ENCODE data around the gene MAPK8IP3.

Gene MAPK8IP3, protein sequence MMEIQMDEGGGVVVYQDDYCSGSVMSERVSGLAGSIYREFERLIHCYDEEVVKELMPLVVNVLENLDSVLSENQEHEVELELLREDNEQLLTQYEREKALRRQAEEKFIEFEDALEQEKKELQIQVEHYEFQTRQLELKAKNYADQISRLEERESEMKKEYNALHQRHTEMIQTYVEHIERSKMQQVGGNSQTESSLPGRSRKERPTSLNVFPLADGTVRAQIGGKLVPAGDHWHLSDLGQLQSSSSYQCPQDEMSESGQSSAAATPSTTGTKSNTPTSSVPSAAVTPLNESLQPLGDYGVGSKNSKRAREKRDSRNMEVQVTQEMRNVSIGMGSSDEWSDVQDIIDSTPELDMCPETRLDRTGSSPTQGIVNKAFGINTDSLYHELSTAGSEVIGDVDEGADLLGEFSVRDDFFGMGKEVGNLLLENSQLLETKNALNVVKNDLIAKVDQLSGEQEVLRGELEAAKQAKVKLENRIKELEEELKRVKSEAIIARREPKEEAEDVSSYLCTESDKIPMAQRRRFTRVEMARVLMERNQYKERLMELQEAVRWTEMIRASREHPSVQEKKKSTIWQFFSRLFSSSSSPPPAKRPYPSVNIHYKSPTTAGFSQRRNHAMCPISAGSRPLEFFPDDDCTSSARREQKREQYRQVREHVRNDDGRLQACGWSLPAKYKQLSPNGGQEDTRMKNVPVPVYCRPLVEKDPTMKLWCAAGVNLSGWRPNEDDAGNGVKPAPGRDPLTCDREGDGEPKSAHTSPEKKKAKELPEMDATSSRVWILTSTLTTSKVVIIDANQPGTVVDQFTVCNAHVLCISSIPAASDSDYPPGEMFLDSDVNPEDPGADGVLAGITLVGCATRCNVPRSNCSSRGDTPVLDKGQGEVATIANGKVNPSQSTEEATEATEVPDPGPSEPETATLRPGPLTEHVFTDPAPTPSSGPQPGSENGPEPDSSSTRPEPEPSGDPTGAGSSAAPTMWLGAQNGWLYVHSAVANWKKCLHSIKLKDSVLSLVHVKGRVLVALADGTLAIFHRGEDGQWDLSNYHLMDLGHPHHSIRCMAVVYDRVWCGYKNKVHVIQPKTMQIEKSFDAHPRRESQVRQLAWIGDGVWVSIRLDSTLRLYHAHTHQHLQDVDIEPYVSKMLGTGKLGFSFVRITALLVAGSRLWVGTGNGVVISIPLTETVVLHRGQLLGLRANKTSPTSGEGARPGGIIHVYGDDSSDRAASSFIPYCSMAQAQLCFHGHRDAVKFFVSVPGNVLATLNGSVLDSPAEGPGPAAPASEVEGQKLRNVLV (N-terminal part only)

DNA sequence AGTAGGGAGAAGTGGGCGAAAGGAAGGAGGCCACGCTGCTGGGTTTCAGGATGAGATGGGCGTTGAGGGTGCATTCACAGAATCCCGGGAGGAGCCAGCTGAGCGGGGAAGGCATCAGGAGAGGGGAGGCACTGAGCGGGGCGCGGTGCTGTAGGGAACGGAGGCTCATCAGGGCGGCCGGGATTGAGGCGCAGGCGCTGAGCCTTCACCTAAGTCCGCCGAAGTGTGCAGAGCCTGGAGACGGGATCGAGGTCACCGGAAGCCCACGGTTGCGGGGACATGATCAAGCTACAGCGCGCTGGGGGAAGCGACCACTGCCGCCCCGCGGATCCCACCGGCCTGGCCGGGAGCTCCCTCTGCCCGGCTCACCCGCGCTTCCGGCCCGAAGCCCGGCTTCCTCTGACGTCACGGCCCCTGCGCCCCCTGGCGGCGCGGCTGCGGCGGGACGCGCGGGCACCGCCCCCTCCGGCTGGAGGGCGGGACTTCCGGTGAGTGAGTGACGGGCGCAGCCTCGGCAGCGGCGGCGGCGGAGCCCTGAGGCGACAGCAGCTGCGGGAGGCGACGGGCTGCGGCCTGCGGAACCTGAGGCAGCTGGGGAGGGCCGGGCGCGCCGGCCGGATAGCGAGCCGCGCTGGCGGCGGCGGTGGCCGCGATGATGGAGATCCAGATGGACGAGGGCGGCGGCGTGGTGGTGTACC lies at the start of gene MAPK8IP3:
Gene MAPK8IP3, plus strand, starts transcription at position 508 of the 698 bp plus-strand sequence. Its CDS starts 145 bp downstream, at position 653.
- DNase-seq = peak; percentile 91 to 93

- DNase-seq = no peak
Measured at GRCh38 chr16:1656808-1657617, 49.0 kb upstream of the MAPK8IP3 start.

DNA sequence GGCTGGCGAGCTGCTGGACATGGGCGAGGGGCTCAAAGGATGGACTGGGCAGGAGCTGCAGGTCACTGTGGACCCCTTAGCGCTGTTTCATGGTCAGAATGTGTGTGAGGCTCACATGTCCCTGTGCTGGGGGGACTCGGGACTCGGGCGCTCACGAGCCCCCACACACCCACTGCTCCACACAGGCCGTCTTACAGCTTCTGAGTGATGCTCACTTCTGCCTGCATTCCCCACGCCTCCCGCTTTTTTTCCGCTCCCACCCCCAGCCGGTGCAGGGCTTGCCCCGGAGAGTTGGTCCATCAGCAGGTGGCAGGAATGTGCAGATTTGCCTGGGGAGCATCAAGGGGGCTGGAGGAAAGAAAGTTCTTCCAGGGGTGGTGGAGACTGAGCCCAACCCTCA lies 48.2 kb upstream of the MAPK8IP3 start:
- no peak for DNase-seq

GRCh38 chr16:1659031-1659430 lies 47.0 kb upstream of the MAPK8IP3 start:
- no peak for DNase-seq

DNA sequence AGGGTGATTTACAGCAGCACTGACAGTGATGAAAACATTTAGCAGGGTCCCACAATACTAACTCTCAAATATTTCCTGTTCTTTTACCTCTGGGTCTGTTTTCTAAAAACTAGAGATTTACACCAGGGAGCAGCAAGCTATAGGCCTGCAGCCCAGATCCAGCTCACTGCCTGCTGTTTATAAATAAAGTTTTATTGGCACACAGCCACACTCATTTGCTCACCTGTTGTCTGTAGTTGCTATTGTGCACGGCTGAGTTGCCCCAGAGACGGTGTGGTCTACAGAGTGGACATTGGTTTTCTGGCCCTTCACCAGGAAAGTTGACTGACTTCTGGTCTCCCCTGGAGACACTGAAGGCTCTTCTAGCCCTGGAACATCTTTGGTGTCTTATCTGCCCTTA lies 44.2 kb upstream of the MAPK8IP3 start:
- DNase-seq = no peak

- no peak for DNase-seq
Measured at GRCh38 chr16:1662543-1662942, 43.5 kb upstream of the MAPK8IP3 start.

DNA sequence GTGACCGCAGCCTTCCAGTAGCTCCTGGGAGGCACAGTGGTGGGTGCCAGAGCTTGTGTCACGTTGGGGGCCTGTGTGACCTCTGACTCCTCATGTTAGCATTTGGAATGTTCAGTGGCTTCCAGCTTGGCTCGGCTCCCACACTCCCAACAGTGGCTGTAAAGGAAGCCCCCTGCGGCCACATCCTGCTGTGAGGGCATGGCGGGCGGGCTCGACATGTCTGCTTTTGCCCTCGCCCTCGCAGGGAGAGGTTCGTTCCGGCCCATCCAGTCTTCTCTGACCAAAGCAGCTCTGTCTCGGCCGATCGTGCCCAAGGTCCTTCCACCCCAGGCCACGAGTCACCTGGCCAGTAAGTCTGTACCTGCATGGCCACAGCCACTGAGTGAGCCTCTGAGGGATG lies 40.2 kb upstream of the MAPK8IP3 start:
- no peak for DNase-seq

DNA sequence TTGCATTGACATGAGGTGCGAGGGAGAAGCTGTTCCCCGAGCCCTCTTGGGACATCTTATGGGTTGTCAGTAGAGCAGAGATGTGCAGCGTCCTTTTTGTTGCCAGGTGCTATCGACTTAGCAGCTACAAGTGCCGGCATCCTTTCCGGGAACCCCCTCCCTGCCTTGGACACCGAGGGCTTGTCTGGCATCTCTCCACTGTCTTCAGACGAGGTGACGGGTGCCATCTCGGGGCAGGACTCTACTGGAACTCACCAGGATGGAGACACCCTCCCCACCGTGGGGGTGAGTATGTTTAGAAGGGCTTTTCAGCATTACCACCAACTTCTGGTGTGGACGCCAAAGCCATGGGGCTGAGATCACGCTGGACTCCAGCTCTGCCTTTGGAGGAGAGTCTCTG lies 39.7 kb upstream of the MAPK8IP3 start:
- no peak for DNase-seq

- no peak for DNase-seq
Measured at GRCh38 chr16:1667271-1667670, 38.7 kb upstream of the MAPK8IP3 start.

GRCh38 chr16:1667916-1668315 lies 38.1 kb upstream of the MAPK8IP3 start:
- no peak for DNase-seq

GRCh38 chr16:1668612-1669319 lies 37.2 kb upstream of the MAPK8IP3 start:
- DNase-seq = no peak

- no peak for DNase-seq
Measured at GRCh38 chr16:1669698-1670097, 36.3 kb upstream of the MAPK8IP3 start.

GRCh38 chr16:1670371-1670770 lies 35.6 kb upstream of the MAPK8IP3 start:
- no peak for DNase-seq

GRCh38 chr16:1670866-1671265 lies 35.1 kb upstream of the MAPK8IP3 start:
- DNase-seq = no peak

- no peak for DNase-seq
Measured at GRCh38 chr16:1673424-1674151, 32.4 kb upstream of the MAPK8IP3 start.

DNA sequence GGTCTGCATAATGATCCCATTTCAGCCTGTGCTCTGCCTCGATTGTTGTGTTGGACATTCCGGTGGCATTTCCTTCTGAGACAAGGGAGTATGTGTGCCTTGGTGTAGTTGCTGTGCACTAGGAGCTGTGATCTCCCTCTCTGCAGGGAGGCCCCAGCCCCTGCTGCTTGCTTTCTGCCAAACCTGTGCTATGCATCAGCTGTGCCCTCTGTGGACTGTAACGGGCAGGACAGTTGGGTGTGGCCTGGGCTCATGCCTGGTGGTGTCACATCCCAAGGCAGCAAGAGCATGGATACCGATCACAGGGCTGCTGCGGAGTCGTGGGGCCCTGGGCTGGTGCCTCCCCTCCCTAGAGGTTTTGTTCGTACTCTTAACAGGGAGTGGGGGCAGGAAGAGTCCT lies 31.7 kb upstream of the MAPK8IP3 start:
- DNase-seq = no peak

DNA sequence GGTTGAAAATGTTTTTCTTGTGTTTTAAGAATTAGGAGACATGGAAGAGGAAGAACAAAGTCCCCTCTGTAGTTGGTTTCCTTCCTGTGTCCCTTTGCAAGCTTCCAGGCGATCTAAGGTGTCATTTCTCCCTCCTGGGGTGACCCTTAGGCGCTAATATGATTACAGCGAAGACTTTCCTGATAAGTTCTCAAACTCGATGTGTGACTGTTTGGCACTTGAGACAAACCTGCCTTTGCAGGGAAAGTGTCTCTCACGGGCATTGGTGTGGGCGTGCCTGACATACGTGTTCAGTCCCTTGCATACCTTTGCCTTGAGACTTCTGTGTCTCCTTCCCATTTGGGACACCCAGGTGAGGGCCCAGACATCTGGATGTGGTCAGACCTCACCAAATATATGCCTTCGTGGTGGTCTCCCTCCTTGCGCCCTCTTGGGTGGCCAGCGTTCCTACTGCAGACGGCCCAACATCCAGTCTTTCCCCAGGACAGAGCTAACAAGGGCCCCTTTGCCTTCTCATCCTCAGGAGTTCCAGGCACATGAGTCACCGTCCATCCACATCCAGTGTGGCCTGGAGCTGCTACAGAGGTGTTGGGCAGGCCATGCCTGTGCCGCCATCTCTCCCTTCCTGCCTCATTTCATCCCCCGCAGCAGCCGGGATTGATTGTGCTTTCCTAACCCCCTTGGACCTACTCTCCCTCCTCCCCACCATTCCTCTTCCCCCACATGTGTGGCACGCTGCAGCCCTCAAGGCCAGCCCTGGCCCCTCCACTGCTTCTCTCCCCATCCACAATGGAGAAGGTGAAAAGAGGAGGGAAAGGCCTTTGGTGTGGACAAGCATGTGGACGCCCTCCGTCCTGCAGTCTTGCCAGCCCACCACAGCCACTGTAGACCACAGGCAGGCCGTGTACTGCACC lies 31.0 kb upstream of the MAPK8IP3 start:
- DNase-seq = no peak

DNA sequence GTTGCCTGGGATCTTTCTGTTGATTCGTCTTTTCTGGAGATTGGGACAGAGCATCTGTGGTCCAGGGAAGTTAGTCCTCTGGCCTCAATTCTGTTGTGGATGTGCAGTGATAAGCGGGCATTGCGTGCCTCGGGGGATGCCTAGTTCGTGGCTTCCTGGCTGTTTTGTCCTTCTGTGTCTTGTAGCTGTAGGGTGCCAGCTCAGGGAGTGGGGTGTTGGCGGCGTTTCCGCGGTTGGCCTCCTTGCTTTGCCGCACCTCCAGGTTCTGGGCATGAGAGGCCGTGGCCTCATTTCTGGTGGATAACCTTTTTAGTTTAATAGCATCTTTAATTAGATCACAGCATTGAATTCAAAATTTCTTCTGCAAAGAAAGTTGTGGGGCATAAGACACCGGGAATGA lies 29.3 kb upstream of the MAPK8IP3 start:
- no peak for DNase-seq

- DNase-seq = no peak
Measured at GRCh38 chr16:1677339-1677738, 28.7 kb upstream of the MAPK8IP3 start.

Data from activated CD4-positive, alpha-beta T cell treated with anti-CD3 and anti-CD28 coated beads for 4 hours (primary cell).